PC-9 (cell line): ENCODE measurements around the gene ZFAND3.

Experiments used
- EZH2 ChIP-seq: fragments of 200-600 bp; sonication (generic); IDR thresholded peaks from 2 replicates; pipeline ENCODE4 v1.8.0; 2017; ENCODE audit warnings: antibody characterized with exemption, low read depth
- TF ChIP-seq, protein P1 (sequence below): fragments of 200-600 bp; sonication (generic); conservative IDR thresholded peaks from 2 replicates; pipeline ENCODE4 v1.6.1; 2017; ENCODE audit warnings: mixed run types, antibody characterized with exemption, mild to moderate bottlenecking, moderate library complexity

- TF ChIP-seq, protein P1, sequence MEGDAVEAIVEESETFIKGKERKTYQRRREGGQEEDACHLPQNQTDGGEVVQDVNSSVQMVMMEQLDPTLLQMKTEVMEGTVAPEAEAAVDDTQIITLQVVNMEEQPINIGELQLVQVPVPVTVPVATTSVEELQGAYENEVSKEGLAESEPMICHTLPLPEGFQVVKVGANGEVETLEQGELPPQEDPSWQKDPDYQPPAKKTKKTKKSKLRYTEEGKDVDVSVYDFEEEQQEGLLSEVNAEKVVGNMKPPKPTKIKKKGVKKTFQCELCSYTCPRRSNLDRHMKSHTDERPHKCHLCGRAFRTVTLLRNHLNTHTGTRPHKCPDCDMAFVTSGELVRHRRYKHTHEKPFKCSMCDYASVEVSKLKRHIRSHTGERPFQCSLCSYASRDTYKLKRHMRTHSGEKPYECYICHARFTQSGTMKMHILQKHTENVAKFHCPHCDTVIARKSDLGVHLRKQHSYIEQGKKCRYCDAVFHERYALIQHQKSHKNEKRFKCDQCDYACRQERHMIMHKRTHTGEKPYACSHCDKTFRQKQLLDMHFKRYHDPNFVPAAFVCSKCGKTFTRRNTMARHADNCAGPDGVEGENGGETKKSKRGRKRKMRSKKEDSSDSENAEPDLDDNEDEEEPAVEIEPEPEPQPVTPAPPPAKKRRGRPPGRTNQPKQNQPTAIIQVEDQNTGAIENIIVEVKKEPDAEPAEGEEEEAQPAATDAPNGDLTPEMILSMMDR = no peak
- no peak for TF ChIP-seq EZH2
Measured at GRCh38 chr6:38146734-38147027, 327.2 kb downstream of the ZFAND3 start.
